Stimulated activated CD8-positive, alpha-beta memory T cell treated with anti-CD3 and anti-CD28 coated beads, Interleukin-4, amount 100 ng/mL, for 1 hour (primary cell): Measurements from ENCODE around the gene EOMES.

Source experiments
- DNase-seq, 2 donors: peaks; one replicate each; pipeline ENCODE4 v3.0.0-alpha.2; 2020; ENCODE audit warnings: low read depth in 2 of 2, low spot score in 1 of 2

EOMES gene

GRCh38 chr3:27681249-27681748, 40.8 kb downstream of the EOMES start:
- DNase-seq: no peak

- no peak for DNase-seq
These were observed 41.4 kb downstream of the EOMES start for GRCh38 chr3:27680517-27681246.

GRCh38 chr3:27679691-27680090, 42.4 kb downstream of the EOMES start:
- DNase-seq: no peak

- no peak for DNase-seq
These were observed 43.9 kb downstream of the EOMES start for GRCh38 chr3:27678234-27678633.

- DNase-seq: no peak
These were observed 44.6 kb downstream of the EOMES start for GRCh38 chr3:27677565-27677964.

GRCh38 chr3:27675287-27675686, 46.8 kb downstream of the EOMES start:
- DNase-seq: no peak

- DNase-seq: no peak
These were observed 48.4 kb downstream of the EOMES start for GRCh38 chr3:27673701-27674100.

- DNase-seq: no peak
These were observed 51.0 kb downstream of the EOMES start for GRCh38 chr3:27671101-27671500.

GRCh38 chr3:27670619-27671018, 51.5 kb downstream of the EOMES start:
- DNase-seq: no peak

- DNase-seq: no peak
These were observed 52.5 kb downstream of the EOMES start for GRCh38 chr3:27669591-27669990.

- DNase-seq: no peak
These were observed 54.4 kb downstream of the EOMES start for GRCh38 chr3:27667751-27668150.

- no peak for DNase-seq
These were observed 55.4 kb downstream of the EOMES start for GRCh38 chr3:27666708-27667107.

- DNase-seq: no peak
These were observed 55.9 kb downstream of the EOMES start for GRCh38 chr3:27666272-27666671.
